Loucy (cell line): ENCODE results near the gene SLC39A11.

Experiments used
- H2AFZ ChIP-seq: fragments of 200-600 bp; sonication (generic); 2 replicates; pipeline ENCODE4 v1.6.0; 2016; ENCODE audit warnings: antibody characterized with exemption, mild to moderate bottlenecking, low read length, moderate library complexity
- H3F3A ChIP-seq: fragments of 200-600 bp; 2 replicates; pipeline ENCODE4 v1.6.0; 2016; ENCODE audit warnings: antibody characterized with exemption, low read depth, mild to moderate bottlenecking
- H3K27me3 ChIP-seq: fragments of 200-600 bp; sonication (generic); 2 replicates; pipeline ENCODE4 v1.6.1; 2014; ENCODE audit warnings: low read length, mild to moderate bottlenecking; ENCODE audit not compliant: insufficient read depth, poor library complexity, severe bottlenecking
- H3K36me3 ChIP-seq: fragments of 200-600 bp; sonication (generic); 2 replicates; pipeline ENCODE4 v1.6.1; 2016; ENCODE audit warnings: low read length; ENCODE audit not compliant: insufficient read depth
- H3K4me1 ChIP-seq: fragments of 200-600 bp; sonication (generic); 2 replicates; pipeline ENCODE4 v1.5.1; 2014; ENCODE audit warnings: low read length, mild to moderate bottlenecking; ENCODE audit not compliant: insufficient read depth, poor library complexity, severe bottlenecking
- H3K4me2 ChIP-seq: fragments of 200-600 bp; sonication (generic); 2 replicates; pipeline ENCODE4 v1.6.0; 2014; ENCODE audit warnings: antibody characterized with exemption, low read length, low read depth, mild to moderate bottlenecking; ENCODE audit not compliant: poor library complexity, severe bottlenecking
- H3K4me3 ChIP-seq: fragments of 200-600 bp; sonication (generic); 2 replicates; pipeline ENCODE4 v1.5.1; 2014; ENCODE audit warnings: low read length, mild to moderate bottlenecking, mixed read lengths; ENCODE audit not compliant: poor library complexity, severe bottlenecking
- H3K79me2 ChIP-seq: fragments of 200-600 bp; sonication (generic); 2 replicates; pipeline ENCODE4 v1.6.1; 2014; ENCODE audit warnings: low read length; ENCODE audit not compliant: insufficient read depth
- H3K9ac ChIP-seq: fragments of 200-600 bp; sonication (generic); 2 replicates; pipeline ENCODE4 v1.6.0; 2014; ENCODE audit warnings: mild to moderate bottlenecking, low read depth, low read length, moderate library complexity; ENCODE audit not compliant: poor library complexity, severe bottlenecking
- H3K9me2 ChIP-seq: fragments of 200-600 bp; sonication (generic); replicated peaks from 2 replicates; pipeline ENCODE4 v1.6.1; 2016; ENCODE audit warnings: low read depth, low read length, mixed read lengths
- H3K9me3 ChIP-seq: fragments of 200-600 bp; sonication (generic); 2 replicates; pipeline ENCODE4 v1.6.1; 2014; ENCODE audit warnings: mild to moderate bottlenecking, antibody characterized with exemption, low read length, low read depth; ENCODE audit not compliant: insufficient read depth
- H4K20me1 ChIP-seq: fragments of 200-600 bp; sonication (generic); 2 replicates; pipeline ENCODE4 v1.6.0; 2014; ENCODE audit warnings: antibody characterized with exemption, low read length, mild to moderate bottlenecking; ENCODE audit not compliant: insufficient read depth, poor library complexity, severe bottlenecking
- CTCF ChIP-seq: fragments of 200-600 bp; sonication (generic); conservative IDR thresholded peaks from 2 replicates; pipeline ENCODE4 v1.5.1; 2014; ENCODE audit warnings: mild to moderate bottlenecking, antibody characterized with exemption, low read length
- EZH2phosphoT487 ChIP-seq: fragments of 200-600 bp; IDR thresholded peaks from 2 replicates; pipeline ENCODE4 v1.6.1; 2018; ENCODE audit warnings: antibody characterized with exemption, mild to moderate bottlenecking, moderate library complexity, borderline replicate concordance

The SLC39A11 gene

GRCh38 chr17:73104450-73104849 is 12.0 kb upstream of the SLC39A11 start:
- no peaks in the 10 kb centered on the region for H3K4me1 ChIP-seq
- H3K9ac ChIP-seq = no peak overlapping the region
- no peaks in the 10 kb centered on the region for H3K36me3 ChIP-seq
- H3K79me2 ChIP-seq = no peaks in the 10 kb centered on the region
- H3K9me3 ChIP-seq = no peaks in the 10 kb centered on the region
- H4K20me1 ChIP-seq = no peaks in the 10 kb centered on the region
- no peak for TF ChIP-seq EZH2phosphoT487
- no peak for TF ChIP-seq CTCF
- no peaks in the 10 kb centered on the region for H3K9me2 ChIP-seq
- H3K4me3 ChIP-seq = no peak overlapping the region
- no peak overlapping the region for H3K4me2 ChIP-seq
- H3K27me3 ChIP-seq = no peaks in the 10 kb centered on the region
- H3F3A ChIP-seq = no peaks in the 10 kb centered on the region
- no peak overlapping the region for H2AFZ ChIP-seq

GRCh38 chr17:73103641-73104335 is 11.3 kb upstream of the SLC39A11 start:
- Histone ChIP-seq H3K79me2 (no peaks in the 10 kb centered on the region), H3K4me1 (no peaks in the 10 kb centered on the region), H2AFZ (no peak overlapping the region), H3F3A (no peaks in the 10 kb centered on the region), H3K9ac (no peak overlapping the region), H4K20me1 (no peaks in the 10 kb centered on the region), H3K4me3 (no peak overlapping the region), H3K4me2 (no peak overlapping the region), H3K36me3 (no peaks in the 10 kb centered on the region), H3K27me3 (no peaks in the 10 kb centered on the region), H3K9me2 (no peaks in the 10 kb centered on the region), H3K9me3 (no peaks in the 10 kb centered on the region)
- no peak for TF ChIP-seq EZH2phosphoT487
- TF ChIP-seq CTCF = no peak

GRCh38 chr17:73101031-73101430 is 8.5 kb upstream of the SLC39A11 start:
- H3K9me2 ChIP-seq = no peaks in the 10 kb centered on the region
- TF ChIP-seq EZH2phosphoT487 = no peak
- TF ChIP-seq CTCF = no peak
- H3K27me3 ChIP-seq = no peaks in the 10 kb centered on the region

More at GRCh38 chr17:73101031-73101430, 8.5 kb upstream of the SLC39A11 start:
- Histone ChIP-seq H3K79me2 (no peaks in the 10 kb centered on the region), H3K4me1 (no peaks in the 10 kb centered on the region), H3F3A (no peaks in the 10 kb centered on the region), H4K20me1 (no peaks in the 10 kb centered on the region), H3K36me3 (no peaks in the 10 kb centered on the region), H3K4me2 (no peak overlapping the region), H3K9me3 (no peaks in the 10 kb centered on the region), H3K9ac (no peak overlapping the region), H2AFZ (no peak overlapping the region), H3K4me3 (no peak overlapping the region)
